ENCODE data around the gene SPOPL. TPM values are rescaled to one million over a fixed set of nuclear protein-coding genes. Genes with fewer than 3 reads are reported as not detected.

The SPOPL gene
- total and polyA plus RNA-seq, 10 of the 15 experiments (the other 5 are each of a cell fraction or from before 2014, with no cell fraction given): 4.0 to 25.0 (median 11.5) TPM

DNA sequence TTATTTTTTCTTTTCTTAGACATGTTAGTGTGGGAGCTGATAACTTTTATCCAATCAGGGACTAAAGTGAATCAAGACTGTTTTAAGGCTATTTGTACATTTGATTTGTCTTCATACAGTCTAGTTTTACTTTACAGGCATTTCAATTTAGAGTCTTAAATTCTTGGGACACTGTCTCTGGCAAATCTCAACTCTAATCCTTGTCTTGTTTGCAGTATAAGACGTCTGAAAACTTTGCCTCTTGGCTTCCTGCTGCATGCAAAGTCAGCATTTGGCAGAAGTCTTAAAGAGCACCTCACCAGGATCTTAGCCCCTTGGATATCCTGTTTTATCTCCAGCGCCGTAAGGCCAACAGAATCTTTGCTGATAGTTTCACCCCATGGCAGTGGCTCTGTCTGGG is 30.3 kb downstream of the SPOPL start:
- Histone ChIP-seq H4K20me1 (ENCODE audit: control insufficient read depth, insufficient read depth) (no peaks in the 10 kb centered on the region), H3K27me3 (replicated peaks in 1 of 2; ENCODE audit: control insufficient read depth in 2 of 2, insufficient read depth in 2 of 2, low read length in 1 of 2) (no peaks in the 10 kb centered on the region), H3K9ac (ENCODE audit: control insufficient read depth, insufficient read depth, low read length) (no peak overlapping the region), H2AFZ (ENCODE audit: control insufficient read depth, low read depth, low read length) (no peak overlapping the region), H3K36me3 (ENCODE audit: control insufficient read depth in 2 of 2, insufficient read depth in 2 of 2, low read length in 1 of 2) (no peaks in the 10 kb centered on the region; a peak in 1 of 4 replicates), H3K9me3 (replicated peaks; ENCODE audit: control insufficient read depth, insufficient read depth, low read length) (peaks cover 14% of the 10 kb centered on the region), H3K27ac (ENCODE audit: control insufficient read depth, insufficient read depth) (no peak overlapping the region), H3K79me2 (ENCODE audit: control insufficient read depth, insufficient read depth, low read length) (peaks cover 61% of the 10 kb centered on the region), H3K4me1 (ENCODE audit: control insufficient read depth, insufficient read depth, low read length) (no peaks in the 10 kb centered on the region; the same call in 1 of the 2 replicates), H3K4me2 (ENCODE audit: control insufficient read depth, insufficient read depth) (no peak overlapping the region), H3K4me3 (no peak overlapping the region)
- ChIA-PET SMC1A (ENCODE audit: uncharacterized antibody, unreplicated experiment) (interaction anchor here (0.6 to 2.9 kb wide), 4 partner anchors 9 to 16 kb away, joined by 3 to 13 read pairs (median 4); no protein-coding TSS in a partner anchor), POLR2A (interaction anchor here (0.9 to 1.7 kb wide), 2 partner anchors 10 to 29 kb away, joined by 4 to 7 read pairs; no protein-coding TSS in a partner anchor), RAD21 (ENCODE audit: unreplicated experiment) (interaction anchor here (2.5 kb wide), 1 partner anchor 9 kb away, joined by 7 read pairs; no protein-coding TSS in a partner anchor), CTCF (interaction anchor here (0.7 to 1.7 kb wide), 2 partner anchors 10 to 12 kb away, joined by 3 to 4 read pairs; no protein-coding TSS in a partner anchor)
- in situ Hi-C loops (cut with MboI) (no loop called here), intact Hi-C loops (cut with micrococcal nuclease; ENCODE audit: unreplicated experiment) (no loop called here)
- no peak for FAIRE-seq
- no peak for DNase-seq (ENCODE audit: low read depth, low spot score)
- WGBS (ENCODE audit: insufficient coverage, insufficient replicate concordance, low lambda C conversion rate, missing lambda C conversion rate): 81% methylated on average over 3 of the region's 3 CpGs
- ATAC-seq: no peak
- no TSS peak for BruUV-seq (replicated peaks)
- no peak for TF ChIP-seq CBX5 (IDR thresholded peaks at IDR 0.05; ENCODE audit: low read depth)
- no peak for TF ChIP-seq SMARCA5 (IDR thresholded peaks at IDR 0.05)
- TF ChIP-seq HDAC2 (IDR thresholded peaks at IDR 0.05): no peak
- TF ChIP-seq EP300 (IDR thresholded peaks at IDR 0.05; ENCODE audit: borderline replicate concordance in 1 of 2, control insufficient read depth in 1 of 2, low read depth in 2 of 2, low read length in 2 of 2): no peak
- no peak for TF ChIP-seq SUPT20H (IDR thresholded peaks at IDR 0.05; ENCODE audit: borderline replicate concordance, control insufficient read depth, low read depth, low read length)
- no peak for TF ChIP-seq TARDBP (IDR thresholded peaks at IDR 0.05; ENCODE audit: borderline replicate concordance)
- TF ChIP-seq SMAD1 (IDR thresholded peaks at IDR 0.05; ENCODE audit: low read depth, partially characterized antibody): no peak
- TF ChIP-seq ATF7 (IDR thresholded peaks at IDR 0.05; ENCODE audit: low read depth): no peak
- TF ChIP-seq IRF4 (IDR thresholded peaks at IDR 0.05; ENCODE audit: low read depth, low read length): no peak
- TF ChIP-seq ZNF687 (IDR thresholded peaks at IDR 0.05): no peak
- TF ChIP-seq CBFB (IDR thresholded peaks at IDR 0.05; ENCODE audit: low read depth): no peak
- TF ChIP-seq, protein P1, sequence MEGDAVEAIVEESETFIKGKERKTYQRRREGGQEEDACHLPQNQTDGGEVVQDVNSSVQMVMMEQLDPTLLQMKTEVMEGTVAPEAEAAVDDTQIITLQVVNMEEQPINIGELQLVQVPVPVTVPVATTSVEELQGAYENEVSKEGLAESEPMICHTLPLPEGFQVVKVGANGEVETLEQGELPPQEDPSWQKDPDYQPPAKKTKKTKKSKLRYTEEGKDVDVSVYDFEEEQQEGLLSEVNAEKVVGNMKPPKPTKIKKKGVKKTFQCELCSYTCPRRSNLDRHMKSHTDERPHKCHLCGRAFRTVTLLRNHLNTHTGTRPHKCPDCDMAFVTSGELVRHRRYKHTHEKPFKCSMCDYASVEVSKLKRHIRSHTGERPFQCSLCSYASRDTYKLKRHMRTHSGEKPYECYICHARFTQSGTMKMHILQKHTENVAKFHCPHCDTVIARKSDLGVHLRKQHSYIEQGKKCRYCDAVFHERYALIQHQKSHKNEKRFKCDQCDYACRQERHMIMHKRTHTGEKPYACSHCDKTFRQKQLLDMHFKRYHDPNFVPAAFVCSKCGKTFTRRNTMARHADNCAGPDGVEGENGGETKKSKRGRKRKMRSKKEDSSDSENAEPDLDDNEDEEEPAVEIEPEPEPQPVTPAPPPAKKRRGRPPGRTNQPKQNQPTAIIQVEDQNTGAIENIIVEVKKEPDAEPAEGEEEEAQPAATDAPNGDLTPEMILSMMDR (IDR thresholded peaks at IDR 0.05 in 2 of 3, conservative IDR thresholded peaks at IDR 0.05 in 1 of 3; ENCODE audit: control insufficient read depth in 2 of 3, extremely low read depth in 1 of 3, insufficient read depth in 1 of 3, low read depth in 3 of 3, low read length in 3 of 3): no peak
- TF ChIP-seq MTA2 (IDR thresholded peaks at IDR 0.05; ENCODE audit: low read depth): no peak
